ENCODE results near the gene RBP2. TPM values are rescaled to one million over a fixed set of nuclear protein-coding genes. Genes with fewer than 3 reads are reported as not detected.

RBP2 gene
- total and polyA plus RNA-seq, 10 of the 15 experiments (the other 5 are each of a cell fraction or from before 2014, with no cell fraction given), result not detected

- SMC1A ChIA-PET (ENCODE audit: uncharacterized antibody, unreplicated experiment), result interaction anchor here (0.7 to 1.0 kb wide), 2 partner anchors 8 to 93 kb away, joined by 3 read pairs; no protein-coding TSS in a partner anchor
- Histone ChIP-seq H2AFZ (ENCODE audit: control insufficient read depth, low read depth, low read length) (no peak overlapping the region), H3K9me3 (replicated peaks; ENCODE audit: control insufficient read depth, insufficient read depth, low read length) (no peaks in the 10 kb centered on the region), H3K27me3 (replicated peaks in 1 of 2; ENCODE audit: control insufficient read depth in 2 of 2, insufficient read depth in 2 of 2, low read length in 1 of 2) (no peaks in the 10 kb centered on the region), H3K36me3 (ENCODE audit: control insufficient read depth in 2 of 2, insufficient read depth in 2 of 2, low read length in 1 of 2) (no peaks in the 10 kb centered on the region), H3K9ac (ENCODE audit: control insufficient read depth, insufficient read depth, low read length) (no peak overlapping the region), H3K79me2 (ENCODE audit: control insufficient read depth, insufficient read depth, low read length) (no peaks in the 10 kb centered on the region), H3K4me3 (no peak overlapping the region), H3K4me1 (ENCODE audit: control insufficient read depth, insufficient read depth, low read length) (no peaks in the 10 kb centered on the region), H4K20me1 (ENCODE audit: control insufficient read depth, insufficient read depth) (no peaks in the 10 kb centered on the region), H3K27ac (ENCODE audit: control insufficient read depth, insufficient read depth) (no peak overlapping the region), H3K4me2 (ENCODE audit: control insufficient read depth, insufficient read depth) (no peak overlapping the region)
- no peak for DNase-seq (ENCODE audit: low read depth, low spot score)
- 45% methylated on average over 9 of the region's 9 CpGs for WGBS (ENCODE audit: insufficient coverage, insufficient replicate concordance, low lambda C conversion rate, missing lambda C conversion rate)
- intact Hi-C loops (cut with micrococcal nuclease; ENCODE audit: unreplicated experiment), result no loop called here
- POLR2A ChIA-PET, result no interaction called here
- CTCF ChIA-PET, result interaction anchor here (1.0 to 1.5 kb wide), 2 partner anchors 23 to 94 kb away, joined by 3 to 4 read pairs; no protein-coding TSS in a partner anchor
- no peak for FAIRE-seq
- no peak for ATAC-seq
- in situ Hi-C loops (cut with MboI), result no loop called here
- no TSS peak for BruUV-seq (replicated peaks)
- RAD21 ChIA-PET (ENCODE audit: unreplicated experiment), result no interaction called here
- TF ChIP-seq ZSCAN29 (IDR thresholded peaks at IDR 0.05), result no peak
- TF ChIP-seq BCLAF1 (IDR thresholded peaks at IDR 0.05), result no peak
- no peak for TF ChIP-seq ZNF274 (IDR thresholded peaks at IDR 0.05; ENCODE audit: insufficient read depth, insufficient read length)
- TF ChIP-seq HCFC1 (IDR thresholded peaks at IDR 0.05; ENCODE audit: low read length), result no peak
- no peak for TF ChIP-seq MTA2 (IDR thresholded peaks at IDR 0.05; ENCODE audit: low read depth)
- TF ChIP-seq HSF1 (IDR thresholded peaks at IDR 0.05; ENCODE audit: low read depth, low read length), result no peak
- no peak for TF ChIP-seq SMARCA5 (IDR thresholded peaks at IDR 0.05)
- TF ChIP-seq DPF2 (IDR thresholded peaks at IDR 0.05), result no peak
- TF ChIP-seq CTCF (IDR thresholded peaks at IDR 0.05 in 2 of 3, conservative IDR thresholded peaks at IDR 0.05 in 1 of 3; ENCODE audit: control insufficient read depth in 2 of 3, extremely low read depth in 1 of 3, insufficient read depth in 1 of 3, low read depth in 3 of 3, low read length in 3 of 3), result no peak
- TF ChIP-seq HDAC2 (IDR thresholded peaks at IDR 0.05), result no peak
- TF ChIP-seq CEBPZ (IDR thresholded peaks at IDR 0.05; ENCODE audit: low read depth, low read length), result no peak
- TF ChIP-seq NR2F1 (conservative IDR thresholded peaks at IDR 0.05), result no peak
Observed at GRCh38 chr3:139518926-139519842, 42.9 kb upstream of the RBP2 start.

Data from GM12878 (cell line).